Germinal center (tissue), 1 donor: Measurements from ENCODE around the gene DCAF15.

Experiments
- DNase-seq: peaks from one replicate; pipeline ENCODE4 v3.0.0; 2012; ENCODE audit warnings: mixed read lengths, low spot score

Gene DCAF15

DNA sequence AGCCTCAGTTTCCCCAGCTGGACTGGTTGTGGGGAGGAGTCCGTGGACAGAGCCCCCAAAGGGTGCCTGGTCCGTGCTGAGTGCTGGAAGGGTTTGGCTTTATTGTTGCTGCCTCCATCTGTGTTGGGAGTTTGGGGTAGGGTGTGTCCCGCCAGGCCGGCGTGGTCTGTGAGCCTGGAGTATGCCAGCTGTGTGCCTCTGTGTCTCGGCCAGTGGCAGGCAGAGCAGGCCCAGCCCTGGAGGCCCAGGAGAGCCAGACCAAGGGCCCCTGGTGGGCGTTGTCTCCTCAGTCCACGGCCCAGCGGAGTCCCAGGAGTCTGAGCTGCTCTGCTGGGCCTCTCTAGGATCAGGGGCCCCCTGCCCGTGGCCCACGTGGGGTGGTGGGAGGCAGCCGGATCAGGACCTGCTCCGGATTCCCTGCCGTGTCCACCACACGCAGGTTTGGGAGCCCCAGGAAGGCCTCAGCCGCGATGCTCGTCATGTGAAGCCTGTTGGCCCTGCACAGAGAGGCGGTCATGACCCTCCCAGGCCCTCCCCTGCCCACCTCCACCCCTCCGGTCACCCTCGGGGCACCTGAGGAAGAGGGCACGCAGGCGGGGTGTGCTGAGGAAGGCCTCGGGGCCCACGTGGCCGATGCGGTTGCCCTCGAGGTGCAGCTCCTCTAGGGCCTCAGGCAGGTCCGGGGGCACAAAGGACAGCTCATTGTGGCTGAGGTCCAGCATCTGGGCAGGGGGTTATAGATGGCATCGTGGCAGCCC, 20.7 kb upstream of the DCAF15 start:
- DNase-seq, result no peak

DNA sequence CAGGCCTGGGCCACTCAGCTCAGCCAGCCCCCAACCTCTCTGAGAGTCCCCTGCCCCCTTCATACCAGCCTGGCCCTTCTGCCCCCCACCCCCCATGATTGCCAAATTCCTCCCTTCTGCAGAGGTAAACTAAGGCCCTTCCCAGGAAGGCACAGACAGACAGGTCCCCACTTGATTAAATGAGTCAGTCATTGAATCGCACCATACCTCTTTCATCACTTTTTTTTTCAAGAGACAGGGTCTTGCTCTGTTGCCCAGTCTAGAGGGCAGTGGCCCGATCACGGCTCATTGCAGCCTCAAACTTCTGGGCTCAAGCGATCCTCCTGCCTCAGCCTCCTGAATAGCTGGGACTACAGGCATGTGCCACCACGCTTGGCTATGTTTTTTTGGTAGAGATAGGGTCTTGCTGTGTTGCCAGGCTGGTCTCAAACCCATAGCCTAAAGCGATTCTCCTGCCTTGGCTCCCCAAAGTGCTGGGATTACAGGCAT, 20.1 kb upstream of the DCAF15 start:
- DNase-seq, result no peak

DNA sequence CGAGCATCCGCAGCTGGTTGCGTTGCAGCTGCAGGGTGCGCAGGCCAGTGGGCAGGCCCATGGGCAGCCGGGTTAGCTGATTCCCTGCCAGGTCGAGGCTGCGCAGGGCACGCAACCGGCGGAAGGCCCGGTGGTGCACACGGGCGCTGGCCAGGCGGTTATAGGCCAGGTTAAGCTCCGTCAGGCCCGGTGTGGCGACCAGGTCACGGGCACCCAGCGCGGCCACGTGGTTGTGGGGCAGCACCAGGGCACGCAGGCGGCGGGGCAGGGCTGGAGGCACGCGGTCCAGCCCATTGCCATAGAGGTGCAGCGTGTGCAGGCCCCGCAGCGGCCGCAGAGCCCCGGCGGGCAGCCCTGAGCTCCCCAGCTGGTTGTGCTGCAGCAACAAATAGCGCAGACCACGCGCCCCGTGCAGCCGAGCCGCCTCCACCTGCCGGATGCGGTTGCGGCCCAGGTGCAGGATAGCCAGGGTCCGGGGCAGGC, 19.4 kb upstream of the DCAF15 start:
- no peak for DNase-seq

DNA sequence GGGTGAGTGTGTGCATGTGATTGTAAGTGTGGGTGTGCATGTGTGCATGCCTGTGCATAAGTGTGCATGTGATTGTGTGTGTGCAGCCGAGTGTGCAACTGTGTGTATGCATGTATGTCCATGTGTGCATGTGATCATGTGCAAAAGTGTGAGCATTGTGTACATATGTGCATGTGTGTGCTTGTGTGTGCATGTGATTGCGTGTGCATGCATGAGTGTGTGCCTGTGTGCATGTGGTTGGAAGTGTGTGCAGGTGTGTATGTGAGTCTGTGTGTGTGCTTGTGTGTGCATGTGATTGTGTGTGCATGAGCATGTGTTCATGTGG, 17.6 kb upstream of the DCAF15 start:
- DNase-seq, result no peak

DNA sequence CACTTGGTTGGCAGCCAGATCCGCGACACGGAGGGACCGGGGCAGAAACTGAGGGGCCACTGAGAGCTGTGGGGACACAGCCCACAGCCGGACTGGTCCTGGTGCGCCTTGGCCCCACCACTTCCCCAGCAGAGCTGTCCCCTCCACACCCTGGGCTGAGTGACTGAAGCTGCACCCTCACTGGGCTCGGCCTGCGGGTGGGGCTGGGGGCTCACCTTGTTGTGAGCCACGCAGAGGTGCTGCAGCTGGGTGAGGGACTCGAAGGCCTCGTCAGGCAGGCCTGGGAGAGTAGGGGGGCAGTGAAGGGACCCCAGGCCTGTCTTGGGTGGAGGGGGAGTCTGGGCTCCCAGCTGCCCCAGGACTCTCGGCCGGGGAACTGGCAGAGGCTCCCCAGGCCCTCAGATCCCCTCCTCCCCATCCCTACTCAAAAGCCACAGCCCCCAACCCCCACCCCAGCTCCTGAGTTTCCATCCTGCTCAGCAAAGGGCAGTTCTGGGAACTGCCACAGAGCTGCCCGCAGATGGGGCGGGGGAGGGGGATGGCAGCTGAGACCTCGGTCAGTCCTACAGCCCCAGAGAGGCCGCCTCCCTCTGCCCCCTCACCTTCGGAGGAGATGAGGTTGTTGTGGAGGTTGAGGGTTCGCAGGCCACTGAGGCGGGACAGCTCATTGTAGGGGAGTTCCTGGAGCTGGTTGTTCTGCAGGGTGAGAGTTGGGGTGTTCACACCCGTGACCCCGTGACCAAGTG, 16.4 kb upstream of the DCAF15 start:
- no peak for DNase-seq

DNA sequence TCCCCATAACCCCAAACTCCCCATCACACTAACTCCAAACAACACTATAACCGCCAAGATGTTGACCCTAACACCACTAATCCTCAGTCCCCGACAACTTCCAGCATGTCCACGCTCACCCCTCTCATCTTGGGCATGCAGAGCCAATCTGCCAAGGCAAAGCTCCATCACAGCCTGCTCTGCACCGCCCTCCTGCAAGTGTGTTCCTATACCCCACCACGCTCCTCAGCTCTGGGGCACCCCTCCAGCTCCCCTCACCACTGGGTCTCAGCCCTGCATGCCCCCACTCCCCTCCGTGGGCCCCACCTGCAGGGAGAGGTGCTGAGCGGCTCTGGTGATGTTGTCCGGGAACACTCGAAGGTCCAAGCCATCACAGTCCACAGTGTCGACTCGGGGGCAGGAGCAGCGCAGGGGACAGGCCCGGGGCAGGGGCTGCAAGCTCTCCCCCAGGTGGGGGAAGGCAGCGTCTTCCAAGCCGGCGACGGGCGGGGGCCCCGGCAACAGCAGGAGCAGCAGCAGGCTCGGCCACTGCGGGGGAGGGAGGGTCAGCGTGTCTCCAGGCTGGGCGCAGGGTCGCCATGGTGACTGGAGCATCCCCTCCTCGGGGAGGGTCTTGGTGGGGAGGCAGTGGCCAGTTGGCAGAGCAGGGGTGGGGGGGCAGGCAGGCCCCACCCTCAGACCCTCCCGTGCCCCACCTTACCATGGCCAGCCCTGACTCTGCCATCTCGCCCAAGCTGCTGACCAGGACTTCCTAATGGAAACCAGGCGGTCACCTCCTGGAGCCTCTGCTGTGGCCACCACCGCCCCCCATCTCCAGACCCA, 14.6 kb upstream of the DCAF15 start:
- DNase-seq, result no peak

DNA sequence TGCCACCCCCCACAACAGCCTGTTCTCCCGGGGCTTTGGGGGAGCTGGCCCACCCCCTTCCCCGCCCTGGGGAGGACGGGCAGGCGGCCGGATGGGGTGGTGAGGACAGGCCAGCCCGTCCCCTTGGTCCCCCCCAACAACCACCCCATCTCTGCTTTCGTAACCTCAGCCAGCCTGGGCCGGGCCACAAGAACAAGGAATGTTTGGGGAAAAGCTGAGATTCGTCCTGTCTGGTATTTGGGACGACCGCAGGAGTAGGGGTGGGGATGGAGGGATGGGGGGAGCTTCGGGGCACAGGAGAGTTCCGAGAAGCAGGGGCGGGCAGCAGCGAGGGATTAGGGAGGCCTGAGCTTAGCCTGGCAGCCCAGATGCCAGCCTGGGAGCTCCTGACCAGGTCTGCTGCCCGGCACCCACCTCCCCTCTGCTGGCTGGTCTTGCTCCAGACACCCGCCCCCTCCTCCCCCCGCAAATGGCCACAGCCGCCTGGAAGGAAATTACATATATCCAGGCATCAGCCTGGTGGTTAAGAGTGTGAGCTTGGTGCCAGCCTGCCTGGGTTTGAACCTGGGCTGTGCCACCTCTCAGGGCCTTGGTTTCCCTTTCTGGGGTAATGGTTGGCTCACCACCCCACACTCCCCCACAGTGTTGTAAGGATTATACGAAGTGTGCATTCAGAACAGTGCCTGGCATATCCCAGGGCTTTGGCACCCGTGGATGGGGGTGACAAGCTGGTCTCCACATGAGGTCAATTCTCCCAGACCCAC, 13.8 kb upstream of the DCAF15 start, which contains the start of gene PODNL1:
TSS of gene PODNL1 (minus strand) at position 117 of the 764 bp plus-strand sequence. CDS start 236 bp downstream, outside the sequence.
- no peak for DNase-seq

DNA sequence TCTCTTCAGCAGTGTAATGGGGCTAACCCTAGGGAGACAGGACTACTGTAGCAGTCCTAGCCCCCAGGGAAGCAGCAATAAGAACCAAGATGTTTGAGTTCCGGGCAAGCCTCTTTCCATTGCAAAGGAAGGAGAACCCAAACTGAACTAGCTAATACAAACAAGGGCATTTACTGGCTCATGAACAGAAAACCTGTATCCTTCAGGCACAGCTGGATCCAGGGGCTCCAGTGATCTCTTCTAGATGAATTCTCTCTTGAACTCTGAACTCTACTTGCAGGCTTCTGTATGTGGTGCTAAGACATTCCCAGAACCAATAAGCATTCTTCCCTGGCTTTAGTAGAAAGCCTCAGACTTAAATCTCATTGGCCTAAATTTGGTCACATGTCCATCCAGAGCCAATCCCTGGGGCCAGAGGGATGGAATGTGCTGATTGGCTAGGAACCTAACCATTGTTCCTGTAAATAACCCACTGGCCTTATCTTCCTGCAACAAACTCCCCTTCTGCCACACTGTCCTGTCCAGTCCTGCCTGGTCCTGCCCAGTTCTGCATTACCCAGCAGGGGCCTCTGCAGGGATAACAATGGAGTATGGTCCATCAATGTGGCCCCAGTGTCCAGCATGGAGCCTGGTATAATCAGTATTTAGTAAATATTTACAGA, 10.2 kb upstream of the DCAF15 start:
- DNase-seq, result no peak

DNA sequence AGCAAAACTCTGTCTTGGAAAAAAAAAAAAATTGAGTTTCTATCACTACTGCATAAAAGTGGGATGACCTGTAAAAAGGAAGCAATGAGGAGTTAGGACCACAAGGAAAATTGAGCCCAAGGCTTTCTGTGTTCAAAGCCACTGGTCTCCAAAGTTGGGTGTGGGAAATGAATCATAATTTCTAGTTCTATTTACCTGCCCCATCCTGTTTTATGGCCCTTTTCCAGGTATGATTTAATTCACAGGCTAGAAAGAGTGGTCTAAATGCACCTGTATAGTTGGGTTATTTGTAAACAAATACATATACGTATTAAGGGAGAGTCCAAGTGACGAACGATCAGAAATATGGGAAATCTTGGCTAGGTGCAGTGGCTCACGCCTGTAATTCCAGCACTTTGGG, 5.9 kb upstream of the DCAF15 start:
- no peak for DNase-seq

DNA sequence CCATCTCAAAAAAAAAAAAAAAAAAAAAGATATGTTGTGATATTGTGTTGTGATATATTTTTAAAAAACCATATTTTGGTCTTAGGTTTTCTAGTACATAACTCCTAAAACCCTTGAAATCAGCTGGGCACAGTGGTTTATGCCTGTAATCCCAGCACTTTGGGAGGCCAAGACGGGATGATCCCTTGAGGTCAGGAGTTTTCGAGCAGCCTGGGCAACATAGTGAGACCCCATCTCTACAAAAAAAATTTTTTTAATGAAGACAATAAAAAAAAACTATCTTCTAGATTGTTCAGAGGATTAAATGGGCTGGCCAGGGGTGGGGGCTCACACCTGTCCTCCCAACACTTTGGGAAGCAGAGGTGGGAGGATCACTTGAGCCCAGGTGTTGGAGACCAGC, 1.3 kb upstream of the DCAF15 start:
- DNase-seq, result no peak

DNA sequence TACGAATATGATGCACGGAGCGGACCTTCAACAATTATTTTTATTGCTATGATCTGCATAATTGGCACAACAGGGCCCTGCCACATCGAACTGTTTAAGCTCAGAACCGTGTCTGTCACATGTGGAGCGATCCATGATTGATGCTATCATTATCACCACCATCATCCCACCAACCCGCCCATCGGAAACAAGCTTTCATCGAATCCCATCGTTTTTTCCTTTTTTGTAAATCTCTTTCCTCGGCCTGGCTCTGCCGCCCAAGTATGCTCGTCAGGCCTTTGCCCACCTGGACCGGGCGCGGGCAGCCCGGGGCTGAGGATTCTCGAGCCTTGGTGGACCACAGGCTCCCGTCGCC, 533 bp upstream of the DCAF15 start:
- no peak for DNase-seq

DNA sequence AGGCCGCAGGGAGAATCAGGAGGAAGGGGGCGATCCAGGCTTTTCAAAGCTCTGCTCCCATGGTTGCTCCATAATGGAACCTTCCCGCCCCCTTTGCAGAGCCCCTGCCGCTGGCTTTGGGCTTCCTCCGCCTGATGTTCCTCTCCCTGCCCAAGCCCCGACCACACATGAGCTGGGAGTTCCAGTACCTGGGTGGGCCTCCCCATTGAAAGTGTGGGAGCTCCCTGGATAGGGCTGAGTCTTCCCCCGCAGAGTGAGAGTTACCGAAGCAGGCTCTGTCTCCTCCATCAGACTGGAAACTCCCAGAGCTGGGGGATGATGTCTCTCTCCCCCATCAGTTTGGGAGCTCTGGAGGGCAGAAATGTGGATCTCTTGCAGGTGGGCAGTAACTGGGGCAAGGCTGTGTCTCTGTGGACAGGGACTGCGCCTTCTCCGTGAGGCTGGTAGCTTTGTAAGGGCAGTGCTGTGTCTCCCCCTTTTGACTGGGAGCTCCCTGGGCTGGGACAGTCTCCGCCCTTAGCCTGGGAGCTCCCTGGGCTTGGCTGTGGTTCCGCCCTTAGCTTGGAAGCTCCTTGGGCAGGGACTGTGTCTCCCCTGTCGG, 722 bp downstream of the DCAF15 start:
- peak; percentile 30 for DNase-seq

DNA sequence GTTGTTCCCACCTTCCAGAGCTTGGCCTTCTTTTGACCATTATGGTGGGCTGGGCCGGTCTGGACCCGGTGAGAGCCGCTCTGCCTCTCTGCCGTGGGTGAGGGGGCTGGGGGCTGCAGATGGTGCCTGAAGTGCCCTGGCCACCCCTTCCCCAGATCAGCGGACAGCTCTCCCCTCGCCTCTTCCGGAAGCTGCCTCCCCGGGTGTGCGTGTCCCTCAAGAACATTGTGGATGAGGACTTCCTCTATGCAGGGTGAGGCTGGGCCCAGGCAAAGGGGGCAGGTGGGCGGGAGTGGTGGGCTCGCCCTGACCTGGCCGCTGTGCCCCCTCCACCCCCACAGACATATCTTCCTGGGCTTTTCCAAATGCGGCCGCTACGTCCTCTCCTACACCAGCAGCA, 1.9 kb downstream of the DCAF15 start:
- no peak for DNase-seq

DNA sequence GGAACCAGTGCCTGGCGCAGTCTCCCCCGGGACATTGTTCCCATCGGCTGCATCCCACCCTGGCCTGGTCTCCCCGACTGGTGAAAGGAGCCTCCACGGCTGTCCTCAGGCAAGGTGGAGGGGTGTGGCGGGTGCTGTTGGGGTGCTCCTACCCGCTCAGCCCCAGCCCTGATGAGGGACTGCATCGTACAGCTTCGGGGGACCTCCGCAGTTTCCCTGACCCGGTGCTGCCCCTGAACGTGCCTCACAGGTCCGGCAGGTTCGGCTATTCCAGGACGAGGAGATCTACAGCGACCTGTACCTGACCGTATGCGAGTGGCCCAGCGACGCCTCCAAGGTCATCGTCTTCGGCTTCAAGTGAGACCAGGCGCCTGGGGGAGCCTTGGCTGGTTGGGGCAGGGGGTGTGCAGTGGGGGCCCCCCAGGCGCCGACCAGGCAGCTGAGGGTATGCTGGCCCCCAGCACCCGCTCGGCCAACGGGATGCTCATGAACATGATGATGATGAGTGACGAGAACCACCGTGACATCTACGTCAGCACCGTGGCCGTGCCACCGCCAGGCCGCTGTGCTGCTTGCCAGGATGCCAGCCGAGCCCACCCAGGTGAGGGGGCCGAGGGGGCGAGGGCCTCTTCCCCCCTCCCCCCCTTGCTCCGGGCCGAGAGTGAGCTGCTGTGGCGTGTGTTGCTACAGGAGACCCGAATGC, 3.5 kb downstream of the DCAF15 start:
- no peak for DNase-seq

DNA sequence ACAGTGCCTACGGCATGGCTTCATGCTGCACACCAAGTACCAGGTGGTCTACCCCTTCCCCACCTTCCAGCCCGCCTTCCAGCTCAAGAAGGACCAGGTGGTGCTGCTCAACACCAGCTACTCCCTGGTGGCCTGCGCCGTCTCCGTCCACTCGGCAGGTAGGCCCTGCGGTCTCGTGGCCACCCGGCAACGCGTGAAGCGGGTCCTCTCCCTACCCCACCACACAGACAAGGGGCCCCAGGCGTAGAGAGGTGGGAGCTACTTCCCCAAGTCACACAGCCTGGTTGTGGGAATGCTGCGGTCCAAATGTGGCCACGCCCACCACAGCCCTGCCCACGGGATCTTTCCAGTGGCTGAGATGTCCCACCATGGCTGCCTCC, 4.0 kb downstream of the DCAF15 start:
- no peak for DNase-seq

DNA sequence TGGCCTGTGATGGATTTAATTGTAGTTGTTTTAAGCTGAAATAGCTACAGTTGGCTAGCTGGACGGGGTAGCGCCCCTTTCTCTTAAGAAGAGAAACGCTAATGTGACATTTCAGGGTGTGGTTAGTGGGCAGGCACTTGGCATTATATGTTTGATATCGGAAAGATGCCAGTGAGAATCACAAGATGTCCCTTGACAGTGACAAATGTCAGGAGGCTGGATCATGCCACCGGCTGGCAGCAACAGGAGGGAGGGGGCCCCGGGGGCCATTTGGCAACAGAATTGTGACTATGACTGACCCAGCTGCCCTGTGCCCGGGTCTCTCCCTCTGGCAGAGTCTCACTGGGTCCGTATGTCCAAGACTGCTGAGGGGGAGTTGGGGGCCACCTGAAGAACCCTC, 4.7 kb downstream of the DCAF15 start:
- no peak for DNase-seq

DNA sequence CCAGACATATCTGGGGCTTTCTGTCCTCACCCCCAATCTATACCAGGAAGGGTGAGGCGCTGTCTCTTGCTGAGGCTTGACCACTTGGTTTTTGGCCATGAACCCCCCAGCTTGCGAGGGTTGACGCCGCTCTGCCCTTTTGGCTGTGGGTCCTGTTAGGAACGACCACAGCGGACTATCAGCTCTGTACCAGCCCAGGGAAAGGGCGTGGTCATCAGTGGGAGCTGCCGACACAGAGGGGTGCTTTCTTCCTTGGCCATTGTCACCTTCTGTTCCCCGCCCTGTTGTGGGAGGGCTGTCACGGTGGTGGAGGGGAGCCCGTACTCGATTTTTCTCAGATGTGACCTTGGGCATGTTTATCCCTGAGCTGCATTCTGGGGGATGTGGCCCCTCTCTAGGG, 5.7 kb downstream of the DCAF15 start:
- no peak for DNase-seq

DNA sequence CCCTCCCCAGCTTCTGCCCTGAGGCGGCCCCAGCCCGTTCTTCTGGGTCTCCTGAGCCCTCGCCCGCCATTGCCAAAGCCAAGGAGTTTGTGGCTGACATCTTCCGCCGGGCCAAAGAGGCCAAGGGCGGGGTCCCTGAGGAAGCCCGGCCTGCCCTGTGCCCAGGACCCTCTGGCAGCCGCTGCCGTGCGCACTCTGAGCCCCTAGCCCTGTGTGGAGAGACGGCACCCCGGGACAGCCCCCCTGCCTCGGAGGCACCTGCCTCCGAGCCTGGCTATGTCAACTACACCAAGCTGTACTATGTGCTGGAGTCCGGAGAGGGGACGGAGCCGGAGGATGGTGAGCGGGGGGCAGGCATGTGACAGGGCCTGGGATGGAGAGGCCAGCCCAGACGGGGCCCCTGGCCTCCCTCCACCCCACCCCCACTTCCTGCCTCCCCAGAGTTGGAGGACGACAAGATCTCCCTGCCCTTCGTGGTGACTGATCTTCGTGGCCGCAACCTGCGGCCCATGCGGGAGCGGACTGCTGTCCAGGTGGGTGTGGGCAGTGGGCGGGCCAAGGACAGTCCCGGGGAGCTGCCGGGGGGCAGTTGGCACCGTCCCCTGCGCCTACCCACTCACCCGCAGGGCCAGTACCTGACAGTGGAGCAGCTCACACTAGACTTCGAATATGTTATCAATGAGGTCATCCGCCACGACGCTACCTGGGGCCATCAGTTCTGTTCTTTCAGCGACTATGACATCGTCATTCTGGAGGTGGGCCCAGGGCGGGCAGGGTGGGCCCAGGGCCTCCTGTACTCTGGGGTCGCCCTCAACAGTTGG, 7.0 kb downstream of the DCAF15 start:
- DNase-seq, result no peak
